HCT116 (cell line): ENCODE data around the gene BRD4. TPM values are rescaled to one million over a fixed set of nuclear protein-coding genes. Genes with fewer than 3 reads are reported as not detected.

ENCODE experiments used
- ATAC-seq: fragments of 200-7000 bp; cut with Tn5 transposase; 2 replicates; pipeline ENCODE4 v1.9.1; 2020; ENCODE audit warnings: mild to moderate bottlenecking, moderate library complexity
- BruUV-seq: library from RNA; stranded (reverse); fragments of 400-500 nt; replicated peaks from 2 replicates; lab custom pipeline; 2021; lab: Mats Ljungman, UMichigan
- CTCF ChIA-PET: fragments of 300-600 bp; sonication (Branson Sonifier 250); formaldehyde crosslinking; loops from one replicate; lab custom pipeline; 2021; ENCODE audit warnings: antibody characterized with exemption; lab: Charles Lee
- POLR2A ChIA-PET: fragments of 300-600, 350-600 bp; sonication (Branson Sonifier 250); formaldehyde crosslinking; loops from one replicate; lab custom pipeline; 2021; ENCODE audit warnings: antibody characterized with exemption; lab: Charles Lee
- RAD21 ChIA-PET, 2 experiments: fragments of 300-600 bp; sonication (Branson Sonifier 250); formaldehyde crosslinking; loops; one replicate each; lab custom pipeline; 2023; ENCODE audit warnings: low total read pairs in 2 of 2; ENCODE audit not compliant: uncharacterized antibody in 2 of 2, unreplicated experiment in 2 of 2, low non-redundant PET in 1 of 2; lab: Charles Lee
- DNase-seq: peaks from one replicate; pipeline ENCODE4 v3.0.0-alpha.2; 2010; ENCODE audit warnings: low read depth, low spot score
- H2AFZ ChIP-seq: fragments of 200-600 bp; shearing (Covaris generic), sonication (generic); 2 replicates; pipeline ENCODE4 v1.6.1; 2017; ENCODE audit warnings: low read depth, mixed run types, mixed read lengths, antibody characterized with exemption, low read length; ENCODE audit not compliant: poor library complexity, severe bottlenecking
- H3K27ac ChIP-seq: 2 replicates; pipeline ENCODE4 v1.5.1; 2012; ENCODE audit warnings: low read depth, low read length
- H3K27me3 ChIP-seq: fragments of 200-600 bp; sonication (generic); 2 replicates; pipeline ENCODE4 v1.6.1; 2016; ENCODE audit warnings: mixed run types, low read length, mixed read lengths; ENCODE audit not compliant: insufficient read depth
- H3K36me3 ChIP-seq, 2 experiments: fragments of 200-500 bp in 1 of 2; fragments of 200-600 bp in 1 of 2; sonication (Bioruptor generic) in 1 of 2; sonication (generic) in 1 of 2; 2 replicates each; pipeline versions ENCODE4 v1.5.1 to v1.6.1; 2014 to 2016; ENCODE audit warnings: low read length in 2 of 2, inconsistent platforms in 1 of 2, mixed read lengths in 1 of 2, mixed run types in 1 of 2; ENCODE audit not compliant: insufficient read depth in 2 of 2, control insufficient read depth in 1 of 2
- H3K4me1 ChIP-seq, 2 experiments: fragments of 200-600 bp in 1 of 2; sonication (generic) in 1 of 2; 2 replicates each; pipeline versions ENCODE4 v1.5.1 to v1.6.1; 2012 to 2017; ENCODE audit warnings: low read length in 2 of 2, inconsistent platforms in 1 of 2, mild to moderate bottlenecking in 1 of 2, mixed read lengths in 1 of 2, mixed run types in 1 of 2, moderate library complexity in 1 of 2; ENCODE audit not compliant: insufficient read depth in 2 of 2, control insufficient read depth in 1 of 2
- H3K4me2 ChIP-seq: fragments of 200-600 bp; sonication (generic); 2 replicates; pipeline ENCODE4 v1.6.1; 2017; ENCODE audit warnings: mixed run types, low read length, mixed read lengths
- H3K4me3 ChIP-seq, 2 experiments: fragments of 200-600 bp in 1 of 2; sonication (generic) in 1 of 2; replicated peaks in 1 of 2; 2 replicates each; pipeline ENCODE4 v1.5.1; 2011 to 2016; ENCODE audit warnings: low read length in 2 of 2, control low read depth in 1 of 2, low read depth in 1 of 2, mild to moderate bottlenecking in 1 of 2, mixed read lengths in 1 of 2, mixed run types in 1 of 2
- H3K79me2 ChIP-seq: fragments of 200-600 bp; sonication (generic); 2 replicates; pipeline ENCODE4 v1.6.1; 2017; ENCODE audit warnings: mild to moderate bottlenecking, mixed run types, low read length, moderate library complexity, mixed read lengths; ENCODE audit not compliant: insufficient read depth
- H3K9ac ChIP-seq: fragments of 200-600 bp; sonication (generic); 2 replicates; pipeline ENCODE4 v1.6.1; 2016; ENCODE audit warnings: low read length, mixed read lengths
- H3K9me2 ChIP-seq: fragments of 200-600 bp; sonication (generic), shearing (Covaris generic); 2 replicates; pipeline ENCODE4 v1.6.1; 2017; ENCODE audit warnings: mixed run types, mild to moderate bottlenecking, moderate library complexity; ENCODE audit not compliant: insufficient read depth
- H3K9me3 ChIP-seq, 2 experiments: fragments of 200-500 bp in 1 of 2; fragments of 200-600 bp in 1 of 2; sonication (Bioruptor generic) in 1 of 2; sonication (generic) in 1 of 2; 2 replicates each; pipeline ENCODE4 v1.6.1; 2014 to 2017; ENCODE audit warnings: low read length in 2 of 2, mixed read lengths in 2 of 2, inconsistent platforms in 1 of 2, low read depth in 1 of 2, mild to moderate bottlenecking in 1 of 2, mixed run types in 1 of 2, moderate library complexity in 1 of 2; ENCODE audit not compliant: control insufficient read depth in 1 of 2, insufficient read depth in 1 of 2
- H4K20me1 ChIP-seq: fragments of 200-600 bp; sonication (generic), shearing (Covaris generic); 2 replicates; pipeline ENCODE4 v1.6.1; 2017; ENCODE audit warnings: mixed run types, mild to moderate bottlenecking, moderate library complexity; ENCODE audit not compliant: insufficient read depth
- CBX3 ChIP-seq: IDR thresholded peaks from 2 replicates; pipeline ENCODE4 v1.6.1; 2012; ENCODE audit warnings: low read depth
- ELF1 ChIP-seq: IDR thresholded peaks from 2 replicates; pipeline ENCODE4 v1.6.1; 2012; ENCODE audit warnings: low read depth, borderline replicate concordance
- EZH2 ChIP-seq: fragments of 200-600 bp; sonication (generic); IDR thresholded peaks from 2 replicates; pipeline ENCODE4 v1.6.1; 2017; ENCODE audit warnings: antibody characterized with exemption, mixed run types
- EZH2phosphoT487 ChIP-seq: fragments of 200-600 bp; IDR thresholded peaks from 2 replicates; pipeline ENCODE4 v1.6.1; 2018; ENCODE audit warnings: antibody characterized with exemption, borderline replicate concordance
- JUND ChIP-seq: IDR thresholded peaks from 2 replicates; pipeline ENCODE4 v1.6.1; 2012
- POLR2A ChIP-seq: IDR thresholded peaks from 2 replicates; pipeline ENCODE4 v1.7.0; 2011; ENCODE audit warnings: borderline replicate concordance; ENCODE audit not compliant: insufficient read depth, insufficient read length; ENCODE audit errors: extremely low read depth
- POLR2AphosphoS5 ChIP-seq: IDR thresholded peaks from 2 replicates; pipeline ENCODE4 v1.6.1; 2011; ENCODE audit warnings: mild to moderate bottlenecking, low read depth, low read length, moderate library complexity
- SP1 ChIP-seq: IDR thresholded peaks from 2 replicates; pipeline ENCODE4 v1.6.1; 2012; ENCODE audit warnings: low read depth
- SRF ChIP-seq: IDR thresholded peaks from 2 replicates; pipeline ENCODE4 v1.6.1; 2012; ENCODE audit warnings: low read depth
- TCF7L2 ChIP-seq: IDR thresholded peaks from 2 replicates; pipeline ENCODE4 v1.7.0; 2011; ENCODE audit warnings: borderline replicate concordance, inconsistent platforms; ENCODE audit not compliant: insufficient read depth, insufficient read length; ENCODE audit errors: extremely low read depth
- ZNF274 ChIP-seq: fragments of 200-500 bp; sonication (Bioruptor generic); IDR thresholded peaks from 2 replicates; pipeline ENCODE4 v1.6.1; 2014; ENCODE audit warnings: mild to moderate bottlenecking, low read depth, low read length, inconsistent platforms
- intact Hi-C: fragments of 100-400 bp; cut with micrococcal nuclease; formaldehyde crosslinking; loops from 2 replicates; pipeline ENCODE4 v1.10.0; 2022
- total RNA-seq: library from RNA; stranded (reverse); gene quantifications from one replicate; pipeline ENCODE4 v1.2.1, GENCODE V29; 2021; ENCODE audit not compliant: unreplicated experiment
- TF ChIP-seq, protein P1 (sequence below), 3 experiments: fragments of 200-600 bp in 1 of 3; sonication (generic) in 1 of 3; IDR thresholded peaks in 2 of 3; conservative IDR thresholded peaks in 1 of 3; 2 replicates each; pipeline ENCODE4 v1.5.1; 2012 to 2017; ENCODE audit warnings: low read depth in 2 of 3, low read length in 2 of 3, antibody characterized with exemption in 1 of 3, borderline replicate concordance in 1 of 3, control low read depth in 1 of 3, mild to moderate bottlenecking in 1 of 3, mixed read lengths in 1 of 3, mixed run types in 1 of 3, moderate library complexity in 1 of 3; ENCODE audit not compliant: insufficient read depth in 1 of 3
- TF ChIP-seq, protein P2 (sequence below): IDR thresholded peaks from 2 replicates; pipeline ENCODE4 v1.6.1; 2012
- TF ChIP-seq, protein P3 (sequence below): IDR thresholded peaks from 2 replicates; pipeline ENCODE4 v1.6.1; 2012

Gene BRD4
- total RNA-seq, 1 experiment from 2014 or later = 52.9 TPM

DNA sequence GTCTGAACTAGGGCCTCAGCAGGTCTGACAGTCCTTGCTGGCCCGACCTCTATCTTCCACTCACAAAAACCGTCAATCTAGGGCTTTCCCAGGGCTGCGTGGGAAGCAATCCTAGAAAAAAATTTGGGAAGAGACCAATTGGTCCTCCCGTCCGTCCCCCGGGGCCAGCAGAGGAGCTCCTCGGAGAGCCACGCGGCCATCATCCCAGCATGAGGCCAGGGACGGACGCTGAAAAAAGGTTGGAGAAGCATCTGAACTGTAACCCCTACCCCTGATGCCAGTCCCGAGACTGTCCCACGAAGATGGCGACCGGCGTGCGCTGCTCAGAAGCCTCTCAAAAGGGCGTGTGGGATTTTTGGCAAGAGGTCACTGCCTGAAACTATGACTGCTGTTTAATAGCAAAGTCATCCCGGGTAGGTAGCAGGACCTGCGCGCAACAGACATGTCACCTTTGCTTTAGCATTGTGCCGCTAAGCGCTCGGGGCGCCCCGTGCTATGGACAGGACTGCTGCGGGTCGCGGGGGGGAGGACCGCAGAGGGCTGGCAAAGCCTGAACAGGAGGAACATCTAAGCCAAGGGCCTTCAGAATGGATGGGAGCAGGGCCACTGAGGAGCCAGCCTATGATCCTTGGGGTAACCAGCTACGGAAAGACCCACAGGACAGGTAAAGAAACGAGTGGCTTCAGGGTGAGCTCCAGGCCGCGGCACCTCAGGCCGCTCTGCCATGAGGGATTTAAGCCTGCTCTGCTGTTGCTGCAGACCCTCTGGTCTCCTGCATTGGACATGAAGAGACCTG is 36.7 kb upstream of the BRD4 start:
- Histone ChIP-seq H3K9me3 (no peaks in the 10 kb centered on the region), H3K79me2 (peaks cover 26% of the 10 kb centered on the region), H3K4me3 (no peak overlapping the region), H3K9ac (no peak overlapping the region), H3K27ac (no peak overlapping the region), H2AFZ (no peak overlapping the region), H3K36me3 (peaks cover 32 to 69% of the 10 kb centered on the region in 2 experiments), H3K4me1 (no peaks in the 10 kb centered on the region), H4K20me1 (no peaks in the 10 kb centered on the region), H3K27me3 (no peaks in the 10 kb centered on the region)
- ATAC-seq = no peak
- intact Hi-C loops = no loop called here
- POLR2A ChIA-PET = no interaction called here
- TF ChIP-seq EZH2 = no peak
- TF ChIP-seq, all 23 proteins: peak for 0
- H3K4me2 ChIP-seq = no peak overlapping the region
- DNase-seq = no peak
- ChIA-PET CTCF (no interaction called here), RAD21 (no interaction called here)
- no TSS peak for BruUV-seq
- no peaks in the 10 kb centered on the region for H3K9me2 ChIP-seq

DNA sequence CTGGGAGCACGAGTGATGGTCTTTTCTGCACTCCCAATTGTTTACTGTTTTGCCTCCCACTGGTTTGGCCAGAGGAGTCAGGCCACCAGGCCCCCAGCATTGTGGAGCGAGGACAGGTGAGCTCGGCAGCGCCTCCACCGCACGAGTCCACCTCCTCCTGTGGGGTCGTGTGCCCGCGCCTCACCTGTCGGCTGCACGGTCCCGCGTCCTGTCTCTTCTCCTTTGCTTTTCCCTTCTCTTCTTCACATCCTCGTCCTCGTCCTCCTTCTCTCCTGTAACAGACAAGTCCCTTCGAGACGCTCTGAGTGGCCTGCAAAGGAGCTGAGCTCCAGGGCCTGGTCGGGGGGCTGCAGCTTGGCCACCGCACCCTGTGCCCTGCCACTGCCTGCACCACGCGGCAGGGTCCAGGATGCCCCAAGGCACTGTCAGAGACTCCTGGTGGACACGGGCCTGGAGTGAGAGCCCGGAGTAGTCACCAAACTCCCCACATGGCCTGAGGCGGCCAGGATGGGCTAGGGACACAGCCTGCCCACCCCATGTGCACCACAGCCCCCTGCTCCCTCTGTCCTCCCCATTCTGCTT is 35.8 kb upstream of the BRD4 start:
- no peak for ATAC-seq
- H3K36me3 ChIP-seq = peaks cover 30 to 64% of the 10 kb centered on the region in 2 experiments
- CTCF ChIA-PET = no interaction called here
- TF ChIP-seq EZH2phosphoT487 = no peak
- TF ChIP-seq, protein P1, sequence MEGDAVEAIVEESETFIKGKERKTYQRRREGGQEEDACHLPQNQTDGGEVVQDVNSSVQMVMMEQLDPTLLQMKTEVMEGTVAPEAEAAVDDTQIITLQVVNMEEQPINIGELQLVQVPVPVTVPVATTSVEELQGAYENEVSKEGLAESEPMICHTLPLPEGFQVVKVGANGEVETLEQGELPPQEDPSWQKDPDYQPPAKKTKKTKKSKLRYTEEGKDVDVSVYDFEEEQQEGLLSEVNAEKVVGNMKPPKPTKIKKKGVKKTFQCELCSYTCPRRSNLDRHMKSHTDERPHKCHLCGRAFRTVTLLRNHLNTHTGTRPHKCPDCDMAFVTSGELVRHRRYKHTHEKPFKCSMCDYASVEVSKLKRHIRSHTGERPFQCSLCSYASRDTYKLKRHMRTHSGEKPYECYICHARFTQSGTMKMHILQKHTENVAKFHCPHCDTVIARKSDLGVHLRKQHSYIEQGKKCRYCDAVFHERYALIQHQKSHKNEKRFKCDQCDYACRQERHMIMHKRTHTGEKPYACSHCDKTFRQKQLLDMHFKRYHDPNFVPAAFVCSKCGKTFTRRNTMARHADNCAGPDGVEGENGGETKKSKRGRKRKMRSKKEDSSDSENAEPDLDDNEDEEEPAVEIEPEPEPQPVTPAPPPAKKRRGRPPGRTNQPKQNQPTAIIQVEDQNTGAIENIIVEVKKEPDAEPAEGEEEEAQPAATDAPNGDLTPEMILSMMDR (IDR thresholded peaks at IDR 0.05 in 2 of 3, conservative IDR thresholded peaks at IDR 0.05 in 1 of 3; ENCODE audit: borderline replicate concordance in 1 of 3, insufficient read depth in 1 of 3, low read depth in 2 of 3, low read length in 2 of 3) = no peak
- TF ChIP-seq, protein P2, sequence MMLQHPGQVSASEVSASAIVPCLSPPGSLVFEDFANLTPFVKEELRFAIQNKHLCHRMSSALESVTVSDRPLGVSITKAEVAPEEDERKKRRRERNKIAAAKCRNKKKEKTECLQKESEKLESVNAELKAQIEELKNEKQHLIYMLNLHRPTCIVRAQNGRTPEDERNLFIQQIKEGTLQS = no peak
- TF ChIP-seq TCF7L2 = no peak
- TF ChIP-seq EZH2 = no peak
- TF ChIP-seq JUND = no peak
- TF ChIP-seq CBX3 = no peak
- no peak for TF ChIP-seq POLR2AphosphoS5
- TF ChIP-seq ZNF274 = no peak
- TF ChIP-seq ELF1 = no peak
- no peak for TF ChIP-seq SRF
- no peak for TF ChIP-seq POLR2A
- no peak for TF ChIP-seq SP1
- TF ChIP-seq, protein P3, sequence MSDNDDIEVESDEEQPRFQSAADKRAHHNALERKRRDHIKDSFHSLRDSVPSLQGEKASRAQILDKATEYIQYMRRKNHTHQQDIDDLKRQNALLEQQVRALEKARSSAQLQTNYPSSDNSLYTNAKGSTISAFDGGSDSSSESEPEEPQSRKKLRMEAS = no peak

More for the DNA sequence above, 35.8 kb upstream of the BRD4 start:
- intact Hi-C loops = no loop called here
- Histone ChIP-seq H3K4me1 (no peaks in the 10 kb centered on the region), H2AFZ (no peak overlapping the region), H3K9me3 (no peaks in the 10 kb centered on the region), H3K4me3 (no peak overlapping the region), H3K9ac (no peak overlapping the region), H3K4me2 (no peak overlapping the region), H3K27me3 (no peaks in the 10 kb centered on the region), H4K20me1 (no peaks in the 10 kb centered on the region), H3K9me2 (no peaks in the 10 kb centered on the region), H3K27ac (no peak overlapping the region), H3K79me2 (peaks cover 17% of the 10 kb centered on the region)
- BruUV-seq = no TSS peak
- no peak for DNase-seq
- ChIA-PET RAD21 (no interaction called here), POLR2A (no interaction called here)
